GM18519 (cell line): ENCODE results near the gene GPRIN2.
"Not testable (repeated sequence)": the region's sequence is repeated elsewhere in the genome, so short reads cannot be mapped to it uniquely, and the experiment has no call there.

Source experiments
- ATAC-seq: cut with Tn5 transposase; IDR thresholded peaks from one replicate; pipeline ENCODE4 v1.9.1; 2021; ENCODE audit warnings: mild to moderate bottlenecking, moderate library complexity; ENCODE audit not compliant: unreplicated experiment, low FRiP score

The GPRIN2 gene

DNA sequence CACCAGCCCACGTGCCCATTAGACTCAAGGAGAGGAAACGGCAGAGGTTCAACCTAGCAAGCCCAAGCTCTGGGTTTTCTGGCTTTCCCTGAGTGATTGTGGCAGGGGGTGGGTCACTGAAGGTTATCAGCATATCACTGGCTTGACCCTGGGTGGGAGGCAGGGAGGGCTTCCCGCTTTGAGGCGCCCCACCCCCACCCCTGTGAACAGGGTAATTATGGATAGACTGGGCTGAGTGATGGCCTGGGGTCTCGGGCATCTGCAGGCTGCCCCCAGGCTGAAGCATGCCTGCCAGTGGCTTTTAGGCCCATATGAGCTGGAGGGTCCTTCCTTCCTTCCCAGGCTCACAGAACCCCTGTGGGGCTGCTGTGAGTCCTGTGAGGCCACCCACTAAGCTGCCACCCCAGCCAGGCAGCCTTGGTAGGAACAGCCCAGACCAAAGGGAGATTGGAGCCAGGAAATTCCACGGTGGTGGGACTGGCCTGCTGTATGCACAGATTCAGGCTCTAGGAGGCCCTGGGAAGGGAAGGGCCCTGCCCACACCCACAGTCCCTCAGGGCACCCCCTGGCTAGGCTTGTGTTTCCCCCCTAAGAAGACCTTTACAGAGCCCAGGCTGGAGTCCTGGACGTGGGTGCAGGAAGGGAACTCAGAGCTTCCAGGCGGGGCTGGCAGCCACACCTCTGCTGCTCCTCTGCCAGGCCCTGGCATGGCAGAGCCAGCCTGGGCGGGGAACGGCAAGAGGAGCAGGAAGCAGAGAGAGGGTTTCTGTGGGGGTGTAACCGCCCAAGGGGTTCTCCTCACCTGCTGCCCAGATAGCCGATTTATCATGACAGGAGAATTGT is 33.1 kb downstream of the GPRIN2 start:
- no peak for ATAC-seq

DNA sequence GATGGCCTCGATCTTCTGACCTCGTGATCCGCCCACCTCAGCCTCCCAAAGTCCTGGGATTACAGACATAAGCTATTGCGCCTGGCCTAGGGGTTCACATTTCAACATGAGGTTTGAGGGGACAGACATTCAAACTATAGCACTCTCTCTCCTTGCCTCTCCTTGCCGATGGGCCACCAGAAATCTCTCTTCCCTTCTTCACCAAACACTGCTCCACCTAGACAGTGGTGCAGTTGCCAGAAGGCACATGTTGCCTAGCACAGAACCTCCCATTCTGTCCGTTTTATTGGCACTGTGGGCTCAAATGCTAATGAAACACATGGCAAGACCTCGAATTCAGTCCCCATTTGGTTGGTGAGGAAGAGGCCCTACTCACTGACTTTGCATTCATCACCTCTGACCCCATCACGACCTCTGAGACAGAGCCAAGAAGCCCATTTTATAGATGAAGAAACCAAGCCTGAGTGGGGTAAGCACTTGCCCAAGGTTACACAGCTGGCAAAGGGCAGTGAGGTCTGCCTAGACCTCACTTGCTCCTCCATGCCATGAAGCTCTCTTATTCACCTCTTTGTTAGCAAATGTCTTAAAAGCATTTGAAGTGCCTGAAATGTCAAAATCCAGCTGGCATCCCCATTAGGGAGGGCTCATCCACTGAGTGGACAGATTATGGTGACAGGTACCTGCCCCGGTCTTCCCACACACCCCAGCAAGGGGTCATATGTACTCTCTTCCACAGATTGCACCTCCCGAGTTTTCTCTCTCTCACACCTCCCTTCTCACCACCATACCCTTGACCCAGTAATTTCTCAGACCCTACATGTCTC is 34.0 kb downstream of the GPRIN2 start:
- ATAC-seq, result no peak

- ATAC-seq, result no peak
Measured at GRCh38 chr10:46520941-46521340, 35.5 kb downstream of the GPRIN2 start.

DNA sequence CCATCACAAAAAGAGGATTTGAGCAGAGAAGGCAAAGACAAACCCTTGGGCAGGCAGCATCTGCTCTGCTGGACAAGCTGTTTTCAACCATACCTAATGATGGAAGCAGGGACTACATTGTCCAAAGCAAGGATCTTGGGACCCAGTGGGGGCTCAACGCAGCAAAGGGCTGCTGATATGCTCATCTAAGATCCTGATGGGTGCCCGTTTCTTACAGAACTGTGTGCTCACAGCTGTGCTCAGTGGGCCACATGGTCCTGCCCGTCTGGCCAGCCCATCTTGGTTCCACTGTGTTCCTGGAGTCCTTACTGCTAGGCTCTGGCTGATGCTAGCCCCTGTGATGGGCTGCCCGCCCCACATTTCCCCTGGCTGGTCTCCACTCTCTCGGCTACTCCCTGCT is 36.1 kb downstream of the GPRIN2 start:
- no peak for ATAC-seq

DNA sequence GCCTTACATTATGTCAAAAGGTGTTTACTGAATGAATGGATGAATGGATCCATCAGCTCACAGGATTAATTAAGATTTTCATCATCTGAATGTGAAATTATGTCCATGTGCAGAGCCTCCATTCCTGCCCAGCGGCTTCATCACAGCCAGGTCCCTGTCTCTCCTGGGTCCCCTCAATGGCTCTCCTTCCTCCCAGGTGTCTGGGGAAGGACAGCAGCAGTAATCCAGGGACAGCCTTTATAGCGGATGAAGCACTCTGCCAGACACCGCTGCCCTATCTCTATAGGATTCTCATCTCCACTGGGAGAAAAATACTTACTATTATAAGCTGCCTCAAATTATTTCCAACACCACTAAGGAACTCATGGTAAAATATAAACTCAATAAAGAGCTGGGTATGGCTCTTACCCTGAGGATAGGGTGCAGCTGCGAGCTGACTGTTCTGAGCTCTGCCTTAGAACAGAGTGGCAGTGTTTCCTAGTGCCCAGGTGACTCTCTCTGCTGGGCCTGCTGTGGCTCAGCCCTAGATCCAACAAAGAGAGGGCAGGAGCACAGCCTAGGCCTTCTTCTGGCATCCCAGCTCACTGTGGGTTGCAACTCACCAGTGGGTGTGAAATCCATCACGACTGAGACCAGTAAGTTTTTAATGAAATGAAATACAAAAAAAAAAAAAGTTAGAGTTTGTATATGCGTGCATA is 38.3 kb downstream of the GPRIN2 start:
- ATAC-seq, result no peak

DNA sequence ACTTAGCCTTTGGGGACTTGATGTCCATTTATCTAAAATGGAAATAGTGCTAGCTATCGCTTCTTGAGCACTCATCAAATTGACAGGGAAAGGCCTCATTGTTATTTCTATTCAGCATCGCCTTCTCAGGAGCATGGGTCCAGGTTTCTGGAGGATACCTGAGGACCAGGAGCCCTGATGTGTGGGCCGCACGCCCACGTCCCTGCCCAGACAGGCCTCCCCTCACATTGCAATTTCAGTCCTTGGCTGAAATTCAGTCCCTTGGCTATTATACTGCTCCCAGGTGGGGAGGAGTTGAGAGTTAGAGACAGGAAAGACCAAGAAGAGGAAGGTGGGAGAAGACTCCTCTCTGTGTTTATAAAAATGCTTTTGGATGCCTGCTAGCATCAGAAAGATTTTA is 38.9 kb downstream of the GPRIN2 start:
- ATAC-seq, result no peak

DNA sequence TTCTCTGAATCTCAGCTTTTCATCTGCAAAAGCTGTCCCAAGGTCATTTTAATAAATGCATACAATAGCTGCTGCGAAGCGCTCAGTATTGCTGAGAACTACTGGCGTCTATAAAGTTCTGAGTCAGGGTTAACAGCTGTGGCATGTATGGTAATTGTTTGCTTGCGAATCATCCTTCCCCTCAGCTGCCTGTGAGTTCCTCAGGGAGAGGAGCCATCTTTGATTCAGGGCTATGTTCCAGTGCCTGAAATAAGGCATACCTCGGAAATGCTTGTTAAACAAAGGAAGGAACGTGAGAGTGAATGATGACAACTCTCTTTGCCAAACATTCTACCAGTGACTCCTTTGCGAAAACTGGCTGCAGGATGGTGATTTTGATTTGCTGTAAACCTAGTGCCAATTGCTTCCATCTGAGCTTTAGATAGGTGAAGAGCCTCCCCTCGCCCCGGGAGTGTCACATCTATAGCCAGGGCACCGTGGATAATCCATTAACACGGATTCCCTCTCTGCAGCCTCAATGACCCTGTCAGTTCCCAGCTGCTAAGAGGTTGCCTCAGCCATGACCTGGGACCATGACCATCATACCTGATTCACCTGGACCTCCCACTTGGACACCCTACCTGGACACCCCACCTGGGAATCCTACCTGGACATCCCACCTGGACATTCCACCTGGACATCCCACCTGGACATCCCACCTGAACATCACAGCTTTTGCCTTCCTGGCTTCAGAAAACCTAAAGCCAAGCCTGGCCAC is 39.6 kb downstream of the GPRIN2 start:
- no peak for ATAC-seq

DNA sequence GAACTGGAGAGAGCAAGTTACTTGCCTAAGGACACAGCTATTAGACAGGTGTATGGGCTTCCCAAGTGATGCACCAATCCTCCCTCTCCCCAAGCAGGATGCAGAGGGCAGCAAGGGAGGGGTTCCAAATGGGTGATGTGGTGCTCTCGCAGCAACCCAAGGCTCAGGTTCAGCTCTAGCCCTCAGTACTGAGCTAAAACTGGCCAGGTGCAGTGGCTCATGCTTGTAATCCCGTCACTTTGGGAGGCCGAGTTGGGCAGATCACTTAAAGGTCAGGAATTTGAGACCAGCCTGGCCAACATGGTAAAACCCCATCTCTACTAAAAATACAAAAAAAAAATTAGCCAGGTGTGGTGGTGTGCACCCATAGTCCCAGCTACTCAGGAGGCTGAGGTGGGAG is 40.7 kb downstream of the GPRIN2 start:
- ATAC-seq, result no peak

DNA sequence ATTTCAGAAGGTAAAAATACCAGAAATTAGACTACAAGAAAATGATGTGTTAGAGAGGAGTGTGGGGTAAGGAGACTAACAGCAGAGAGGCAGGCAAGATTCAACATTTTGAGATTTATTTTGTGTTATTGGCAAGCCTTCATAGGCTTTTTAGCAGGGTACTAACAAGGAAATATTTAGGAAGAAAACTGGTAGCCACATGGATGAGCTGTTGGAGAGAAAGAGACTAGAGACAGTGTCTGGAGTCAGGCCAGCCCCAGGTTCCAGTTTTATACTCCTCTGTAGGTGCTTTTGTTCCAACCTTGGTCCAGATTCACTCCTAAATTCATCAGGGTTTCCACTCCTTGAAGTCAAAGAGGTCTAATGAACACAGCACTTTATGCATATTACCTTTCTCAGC is 41.1 kb downstream of the GPRIN2 start:
- no peak for ATAC-seq

DNA sequence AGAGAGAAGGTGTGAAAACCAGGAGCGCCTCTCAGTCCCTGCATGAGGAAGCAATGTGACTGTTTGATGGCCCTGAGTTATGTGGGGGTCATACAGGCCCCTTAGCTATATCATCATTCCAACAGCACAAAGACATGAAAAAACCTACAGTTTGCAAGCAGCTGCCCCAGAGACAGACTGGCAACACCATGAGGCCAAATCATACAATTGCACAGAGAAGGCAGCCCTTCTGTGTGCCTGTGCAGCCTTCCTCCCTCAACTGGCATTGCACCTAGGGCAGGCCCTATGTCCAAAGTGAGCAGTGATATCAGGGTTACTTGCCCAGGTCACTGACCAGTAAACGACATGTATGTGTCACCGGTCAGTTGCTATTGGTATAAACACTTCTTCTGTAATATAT is 41.6 kb downstream of the GPRIN2 start:
- no peak for ATAC-seq

DNA sequence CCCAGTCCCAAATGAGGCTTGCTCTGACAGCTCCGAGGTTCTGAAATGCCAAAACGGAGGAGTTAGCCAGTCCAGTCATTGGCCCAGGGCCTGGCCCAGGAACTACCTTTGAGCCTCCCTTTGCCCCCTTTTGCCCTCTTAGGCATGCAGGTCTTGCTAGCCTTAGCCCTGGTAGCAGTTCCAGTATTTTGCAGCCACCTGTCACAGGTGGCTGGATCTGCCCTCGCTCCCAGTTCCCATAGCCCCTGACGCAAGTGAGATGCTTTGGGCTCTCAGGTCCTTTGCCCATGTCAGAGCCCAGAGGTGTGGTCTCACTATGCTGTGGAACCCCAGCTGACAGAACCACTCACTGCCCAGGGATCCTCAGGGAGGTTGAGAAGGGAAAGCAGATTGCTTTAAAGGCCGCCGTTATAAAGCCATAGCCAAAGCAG is 42.0 kb downstream of the GPRIN2 start:
- ATAC-seq, result no peak

DNA sequence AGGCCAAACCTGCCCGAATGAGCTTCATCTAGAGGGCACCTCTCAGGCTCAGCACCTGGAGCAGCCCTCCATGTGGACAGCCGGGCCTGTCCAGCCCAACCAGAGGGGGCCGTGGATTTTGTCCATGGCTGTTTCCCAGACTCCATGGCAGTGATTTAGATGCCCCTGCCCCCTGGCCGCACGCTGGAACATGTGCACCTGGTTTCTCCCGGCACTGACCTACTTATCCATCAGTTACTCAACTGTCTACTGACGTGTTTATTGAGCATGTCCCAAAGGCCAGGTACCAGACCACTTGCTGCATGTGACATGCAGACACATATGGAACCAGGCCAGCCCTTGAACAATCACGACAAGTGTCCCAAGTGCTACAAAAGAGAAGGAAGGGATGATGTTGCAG is 43.1 kb downstream of the GPRIN2 start:
- not testable (repeated sequence) for ATAC-seq

DNA sequence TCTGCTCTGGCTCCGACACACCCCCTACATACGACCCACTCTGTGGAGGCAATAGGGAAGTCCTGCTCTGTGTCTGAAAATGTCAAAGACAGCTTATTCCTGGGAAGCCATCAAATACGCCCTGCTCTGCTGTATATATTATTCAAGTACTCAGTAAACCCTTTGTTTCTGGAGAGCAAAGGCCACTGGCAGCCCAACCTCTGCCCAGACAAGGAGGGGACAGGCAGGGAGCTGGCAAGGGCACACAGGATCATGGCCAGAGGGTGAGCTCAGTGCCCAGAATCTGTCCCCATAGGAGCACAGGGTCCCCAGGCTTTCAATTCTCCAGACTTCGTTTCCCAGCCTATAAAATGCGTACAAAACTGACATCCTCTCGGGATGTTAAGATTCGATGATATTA is 43.7 kb downstream of the GPRIN2 start:
- not testable (repeated sequence) for ATAC-seq

DNA sequence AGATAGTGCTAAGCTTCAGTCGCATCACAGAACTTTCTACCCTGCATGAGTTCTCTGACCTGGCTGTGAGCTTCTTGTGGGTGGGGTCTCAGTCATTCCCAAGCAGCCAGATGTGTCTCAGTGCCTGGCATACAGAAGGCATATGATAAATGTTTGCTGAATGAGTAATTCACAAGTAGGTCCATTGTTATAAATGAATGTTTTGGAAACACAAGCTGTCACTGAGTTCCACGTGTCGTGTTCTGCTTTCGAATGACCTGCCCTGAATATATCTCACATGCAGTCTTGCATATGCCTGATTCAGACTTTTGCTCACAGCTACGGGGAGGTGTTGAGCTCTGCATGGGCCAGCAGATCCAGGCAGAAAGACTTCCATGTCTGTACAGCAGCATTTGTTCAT is 44.5 kb downstream of the GPRIN2 start:
- not testable (repeated sequence) for ATAC-seq
